NT2/D1 (cell line): ENCODE results near the gene SYNGR1.

Source experiments
- YY1 ChIP-seq: IDR thresholded peaks from 2 replicates; pipeline ENCODE4 v1.6.1; 2011; ENCODE audit not compliant: insufficient read length, insufficient read depth
- ZNF274 ChIP-seq: IDR thresholded peaks from 2 replicates; pipeline ENCODE4 v1.6.1; 2011; ENCODE audit warnings: mild to moderate bottlenecking, low read depth, low read length

DNA sequence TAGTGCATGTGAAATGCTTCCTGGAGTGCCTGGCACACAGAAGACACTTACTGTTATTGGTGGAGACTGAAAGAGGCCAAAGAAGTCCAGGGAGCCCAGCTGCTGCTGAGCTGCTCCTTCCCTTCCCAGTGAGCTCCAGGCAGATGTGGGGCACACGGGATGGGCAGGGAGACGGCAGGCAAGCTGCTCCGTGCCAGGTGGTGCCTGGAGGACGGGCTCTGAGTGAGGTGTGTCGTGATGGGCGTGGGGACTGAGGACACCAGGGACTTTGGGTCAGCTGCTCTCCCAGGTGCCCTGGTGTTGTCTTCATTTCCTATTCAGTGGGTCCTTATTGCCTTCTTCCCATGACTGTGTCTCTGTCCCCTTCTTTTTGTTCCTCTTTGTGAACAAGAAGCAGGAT is 69.3 kb downstream of the SYNGR1 start:
- TF ChIP-seq YY1 (no peak), ZNF274 (no peak)
